ENCODE data around the gene DCLRE1C.
"Not testable (repeated sequence)": the region's sequence is repeated elsewhere in the genome, so short reads cannot be mapped to it uniquely, and the experiment has no call there.

Gene DCLRE1C

DNA sequence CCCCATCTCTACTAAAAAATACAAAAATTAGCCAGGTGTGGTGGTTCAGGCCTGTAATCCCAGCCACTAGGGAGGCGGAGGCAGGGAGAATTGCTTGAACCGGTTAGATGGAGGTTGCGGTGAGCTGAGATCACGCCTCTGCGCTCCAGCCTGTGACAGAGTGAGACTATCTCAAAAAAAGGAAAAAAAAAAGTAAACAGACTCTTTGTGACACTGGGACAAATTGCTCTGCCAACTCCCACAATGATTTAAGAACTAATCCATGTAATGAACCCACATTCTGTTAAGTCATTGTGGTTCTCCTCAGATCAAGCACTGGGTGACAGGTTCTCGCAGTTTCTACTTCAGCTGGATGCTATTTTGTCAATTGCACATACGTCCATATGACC is 11.0 kb downstream of the DCLRE1C start:
- DNase-seq, result not testable (repeated sequence)

DNA sequence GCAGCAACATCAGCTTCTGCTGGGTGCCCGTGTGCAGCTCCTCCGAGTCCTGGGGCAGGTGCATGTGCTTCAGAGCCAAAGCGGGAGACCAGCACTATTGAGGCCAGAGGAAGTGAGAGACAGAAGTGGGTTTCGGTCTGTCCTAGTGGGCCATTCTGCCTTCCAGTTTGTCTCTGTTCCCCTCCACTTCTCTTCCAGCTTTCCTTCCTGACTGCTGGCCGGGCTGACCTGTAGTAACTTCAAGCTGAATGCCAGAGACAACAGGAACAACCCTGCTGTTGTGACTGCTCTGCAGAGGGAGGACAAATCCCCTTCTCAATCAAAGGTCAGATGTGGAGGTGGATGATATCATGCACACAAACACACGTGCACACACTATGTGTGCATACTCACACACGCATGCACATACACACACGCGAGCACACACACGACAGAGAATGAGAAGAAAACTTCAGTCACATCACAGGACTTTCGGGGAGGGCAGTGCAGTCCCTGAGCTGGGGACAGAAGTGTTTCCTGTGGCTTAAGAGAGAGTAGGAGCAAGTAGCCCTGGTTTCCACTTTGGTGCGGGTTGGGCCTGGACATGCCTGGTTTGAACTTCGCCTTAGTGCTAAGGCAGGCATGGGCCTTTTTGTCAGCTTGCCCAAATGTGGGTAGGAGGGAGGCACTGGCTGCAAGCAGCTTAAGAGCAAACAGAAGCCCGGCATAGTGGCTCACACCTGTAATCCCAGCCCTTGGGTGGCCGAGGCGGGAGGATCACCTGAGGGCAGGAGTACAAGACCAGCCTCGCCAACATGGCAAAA is 11.5 kb downstream of the DCLRE1C start:
- DNase-seq, result not testable (repeated sequence)

- not testable (repeated sequence) for DNase-seq
These were observed 14.9 kb downstream of the DCLRE1C start for GRCh38 chr10:14938971-14939370.

DNA sequence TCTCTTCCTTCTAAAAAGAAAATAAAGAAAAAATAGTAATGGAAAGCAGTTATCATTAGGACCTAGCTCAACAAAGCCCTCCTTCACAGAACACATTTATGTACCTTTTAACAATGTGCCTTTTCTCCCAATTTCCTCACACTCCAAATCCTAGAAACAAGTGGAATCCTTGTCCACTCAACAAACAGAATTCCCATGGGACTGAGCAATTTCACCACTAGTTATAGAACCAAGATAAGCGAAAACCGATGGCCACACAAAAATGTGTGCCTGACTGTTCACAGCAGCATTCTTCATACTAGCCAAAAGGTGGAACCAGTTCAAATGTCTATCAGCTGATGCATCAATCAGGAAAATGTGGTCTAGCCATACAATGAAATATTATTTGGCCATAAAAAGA is 17.3 kb downstream of the DCLRE1C start:
- no peak for DNase-seq

GRCh38 chr10:14930610-14931009 is 23.3 kb downstream of the DCLRE1C start:
- no peak for DNase-seq

DNA sequence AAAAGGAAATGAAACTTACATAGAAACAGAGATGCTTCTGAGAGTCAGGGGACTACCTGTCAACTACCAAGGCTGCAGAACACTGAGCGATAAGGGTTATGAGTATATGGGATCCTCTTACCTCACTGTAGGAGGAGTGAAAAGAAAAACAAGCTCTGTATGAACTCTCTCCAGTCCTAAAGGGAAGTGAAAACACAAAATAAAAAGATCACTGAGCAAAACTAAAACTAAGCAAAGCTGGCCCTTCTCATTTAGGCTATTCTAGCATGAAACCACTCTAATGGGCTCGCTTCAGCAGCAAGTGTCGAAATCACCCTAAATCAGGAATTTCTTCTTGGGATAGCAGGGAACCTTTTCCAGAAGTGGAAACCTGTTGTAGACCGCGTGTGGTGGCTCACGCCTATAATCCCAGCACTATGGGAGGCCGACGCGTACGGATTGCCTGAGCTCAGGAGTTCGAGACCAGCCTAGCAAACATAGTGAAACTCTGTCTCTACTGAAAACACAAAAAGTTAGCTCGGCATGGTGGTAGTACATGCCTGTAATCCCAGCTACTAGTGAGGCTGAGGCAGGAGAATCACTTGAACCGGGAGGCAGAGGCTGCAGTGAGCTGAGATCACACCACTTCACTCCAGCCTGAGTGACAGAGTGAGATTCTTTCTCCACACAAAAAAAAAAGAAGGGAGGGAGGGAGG is 27.0 kb downstream of the DCLRE1C start:
- DNase-seq, result no peak

- no peak for DNase-seq
These were observed 27.8 kb downstream of the DCLRE1C start for GRCh38 chr10:14926061-14926470.

DNA sequence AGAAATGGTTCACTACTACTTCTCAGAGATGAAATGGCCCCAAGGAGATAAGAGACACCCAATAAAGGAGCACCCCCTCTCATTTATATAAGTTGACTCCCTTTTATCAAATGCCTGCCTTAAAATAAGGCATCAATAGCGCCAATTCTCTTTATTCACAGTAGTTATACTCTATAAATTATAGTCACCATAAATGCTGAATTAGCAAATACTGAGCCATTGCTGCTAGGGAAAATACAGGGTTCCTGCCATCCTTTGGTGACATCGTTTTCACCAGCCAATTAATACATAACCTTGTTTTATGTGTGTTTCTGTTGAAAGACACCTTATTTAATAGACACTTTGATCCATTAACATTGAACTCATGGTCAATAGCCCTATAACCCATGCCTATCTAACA is 28.6 kb downstream of the DCLRE1C start:
- DNase-seq, result no peak

DNA sequence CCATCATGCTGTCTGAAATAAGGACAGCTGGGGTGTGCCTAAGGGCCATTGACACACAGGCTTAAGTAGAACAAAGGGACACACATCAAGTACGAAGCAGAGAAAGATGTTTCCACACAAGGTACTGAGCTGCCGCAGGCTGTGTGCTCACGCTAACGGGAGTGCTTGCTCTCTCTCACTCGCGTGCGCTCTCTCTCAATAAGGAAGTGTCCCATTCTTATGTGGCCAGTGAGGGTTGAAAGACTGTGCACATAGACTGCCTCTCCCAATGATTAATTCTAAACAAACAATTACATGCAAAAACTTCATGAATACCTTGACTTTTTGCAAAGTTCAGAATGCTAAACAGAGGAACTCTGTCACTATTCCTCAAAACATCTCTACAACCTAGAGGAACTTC is 29.9 kb downstream of the DCLRE1C start:
- no peak for DNase-seq

DNA sequence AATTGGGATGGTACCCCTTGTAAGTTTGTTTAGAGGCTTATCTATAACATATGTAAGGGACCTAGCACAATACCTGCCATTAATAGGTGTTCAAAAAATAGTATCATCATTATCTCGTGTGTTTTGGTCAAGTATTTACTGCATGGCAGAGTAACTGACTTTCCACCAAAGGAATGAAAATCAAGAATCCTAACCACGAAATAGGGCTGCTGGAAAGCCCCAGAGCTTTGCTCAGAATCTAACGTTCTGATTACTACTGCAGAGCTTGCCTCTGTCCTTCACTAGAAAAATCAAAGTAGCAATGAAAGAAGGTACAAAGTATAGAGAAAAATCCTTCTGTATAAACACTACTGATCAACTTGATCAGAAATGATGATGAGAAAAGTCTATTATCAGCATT is 34.9 kb downstream of the DCLRE1C start:
- no peak for DNase-seq

DNA sequence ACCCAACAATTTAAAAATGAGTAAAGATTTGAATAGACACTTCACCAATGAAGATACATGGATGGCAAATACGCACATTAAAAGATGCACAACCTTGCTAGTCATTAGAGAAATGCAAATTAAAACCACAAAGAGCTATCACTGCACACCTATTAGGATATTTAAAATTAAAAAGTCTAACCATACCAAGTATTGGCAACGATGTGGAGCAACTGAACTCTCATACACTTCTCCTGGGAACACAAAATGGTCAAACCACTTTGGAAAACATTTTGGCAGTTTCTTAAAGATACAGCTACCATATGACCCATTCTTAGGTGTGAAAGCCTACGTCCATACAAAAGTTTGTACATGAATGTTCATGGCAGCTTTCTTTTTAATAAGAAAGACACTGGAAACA is 36.1 kb downstream of the DCLRE1C start:
- no peak for DNase-seq

GRCh38 chr10:14916600-14916999 is 37.3 kb downstream of the DCLRE1C start:
- DNase-seq, result no peak

DNA sequence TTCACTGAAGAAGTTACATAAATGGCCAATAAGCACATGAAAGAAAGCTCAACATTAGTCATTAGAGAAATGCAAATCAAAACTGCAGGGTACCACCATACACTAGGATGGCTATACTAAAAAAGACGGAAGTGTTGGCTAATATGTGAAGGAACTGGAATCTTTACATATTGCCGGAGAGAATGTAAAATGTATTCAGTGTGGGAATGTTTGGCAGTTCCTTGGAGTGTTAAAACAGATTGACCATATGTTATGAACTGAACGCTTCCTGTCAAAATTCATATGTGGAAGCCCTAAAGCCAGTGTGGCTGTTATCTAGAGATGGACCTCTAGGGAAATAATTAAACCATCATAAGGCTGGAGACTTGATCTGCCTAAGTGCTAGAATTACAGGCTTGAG is 42.1 kb downstream of the DCLRE1C start:
- DNase-seq, result no peak

DNA sequence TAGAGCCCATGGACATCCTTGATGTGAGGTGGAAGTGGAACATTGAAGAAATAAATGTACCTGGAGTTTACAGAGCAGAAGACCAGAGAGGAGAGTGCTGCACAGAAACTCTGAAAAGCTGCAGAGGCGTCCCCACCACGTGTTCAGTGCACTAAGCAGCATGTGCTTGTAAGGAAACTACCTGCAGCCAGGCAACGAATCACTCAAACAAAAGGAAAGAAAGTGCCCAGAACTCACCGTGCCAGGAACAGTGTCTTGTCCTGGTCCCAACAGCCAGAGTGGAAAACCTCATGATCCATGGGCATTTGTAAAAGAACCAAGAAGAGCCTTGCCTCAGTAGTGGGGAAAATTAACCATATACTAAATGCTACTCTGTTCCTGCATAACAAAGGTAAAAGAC is 42.9 kb downstream of the DCLRE1C start:
- DNase-seq, result no peak

- DNase-seq, result no peak
These were observed 44.8 kb downstream of the DCLRE1C start for GRCh38 chr10:14909101-14909500.

- not testable (repeated sequence) for DNase-seq
These were observed 46.3 kb downstream of the DCLRE1C start for GRCh38 chr10:14907591-14907990.

DNA sequence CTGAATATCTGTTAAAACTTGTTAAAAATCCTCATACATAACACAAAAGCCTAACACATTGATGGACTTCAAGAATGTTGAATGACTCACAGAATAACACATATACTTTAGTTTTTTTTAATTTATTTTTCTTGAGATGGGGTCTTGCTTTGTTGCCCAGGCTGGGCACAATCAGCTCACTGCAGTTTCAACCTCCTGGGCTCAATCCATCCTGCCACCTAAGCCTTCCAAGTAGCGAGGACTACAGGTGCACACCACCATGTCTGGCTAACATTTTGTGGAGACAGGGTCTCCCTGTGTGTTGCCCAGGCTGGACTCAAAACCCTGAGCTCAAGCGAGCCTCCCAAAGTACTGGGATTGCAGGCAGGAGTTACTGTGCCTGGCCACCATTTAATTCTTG is 47.1 kb downstream of the DCLRE1C start:
- DNase-seq, result no peak

GRCh38 chr10:14905890-14906289 is 48.0 kb downstream of the DCLRE1C start:
- DNase-seq, result no peak

- DNase-seq, result no peak
These were observed 49.0 kb downstream of the DCLRE1C start for GRCh38 chr10:14904864-14905263.

- DNase-seq, result no peak
These were observed 49.6 kb downstream of the DCLRE1C start for GRCh38 chr10:14904316-14904732.

DNA sequence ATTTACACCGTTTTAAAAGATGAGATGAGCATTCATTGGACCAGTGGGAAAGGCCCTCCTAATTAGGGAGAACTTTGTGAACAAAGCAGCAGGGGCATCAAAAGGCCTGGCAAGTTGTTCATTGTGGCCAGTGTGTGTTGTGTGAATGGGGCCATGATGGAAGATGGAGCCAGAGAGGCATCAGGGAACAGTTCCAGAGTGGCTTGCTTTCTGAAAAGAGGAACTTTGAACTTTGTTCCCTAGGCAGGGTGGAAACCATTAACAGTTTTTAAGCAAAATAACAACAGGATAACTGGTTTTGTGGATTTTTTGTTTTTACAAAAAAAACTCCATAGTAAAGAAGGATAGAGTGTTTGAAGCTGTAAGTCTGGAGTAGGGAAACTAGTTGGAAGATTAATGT is 62.7 kb downstream of the DCLRE1C start:
- DNase-seq, result no peak

DNA sequence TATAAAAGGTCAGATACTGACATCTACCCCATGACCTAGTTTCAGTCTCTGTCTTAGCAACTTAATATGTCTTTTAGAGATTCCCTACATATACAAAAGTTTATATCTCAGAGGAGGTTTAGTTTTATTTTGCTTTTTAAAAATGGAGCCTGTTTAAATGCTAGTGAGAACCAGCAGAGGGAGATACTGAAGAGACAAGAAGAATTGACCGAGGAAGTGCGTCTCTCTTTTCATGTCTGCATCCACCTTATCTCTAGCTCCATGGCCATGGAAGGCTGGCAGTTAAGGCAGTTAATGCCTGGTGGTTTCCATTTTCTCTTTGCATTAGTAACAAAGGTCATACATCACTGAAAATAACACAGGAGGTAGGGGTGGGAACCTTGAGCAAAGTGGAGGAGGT is 64.6 kb downstream of the DCLRE1C start:
- DNase-seq, result no peak

GRCh38 chr10:14884082-14884481 is 69.8 kb downstream of the DCLRE1C start:
- no peak for DNase-seq

- DNase-seq, result no peak
These were observed 73.7 kb downstream of the DCLRE1C start for GRCh38 chr10:14880229-14880628.

GRCh38 chr10:14879928-14880193 is 74.0 kb downstream of the DCLRE1C start:
- no peak for DNase-seq
